Mucosa of descending colon (tissue), 3 donors: ENCODE data around the gene RHOG. TPM values are rescaled to one million over a fixed set of nuclear protein-coding genes. Genes with fewer than 3 reads are reported as not detected.

Experiments used
- ATAC-seq: fragments of 200-7000 bp; cut with Tn5 transposase; one replicate; pipeline ENCODE4 v1.9.1; 2020; ENCODE audit warnings: mild to moderate bottlenecking, moderate library complexity
- DNase-seq, 3 donors: peaks; one replicate each; pipeline ENCODE4 v3.0.0-alpha.2; 2020
- H3K36me3 ChIP-seq: fragments of 200-600 bp; one replicate; pipeline ENCODE4 v1.8.0; 2021; ENCODE audit warnings: low read depth, mild to moderate bottlenecking
- H3K4me1 ChIP-seq: fragments of 200-600 bp; one replicate; pipeline ENCODE4 v1.8.0; 2021; ENCODE audit warnings: low read depth, mild to moderate bottlenecking
- H3K4me3 ChIP-seq: fragments of 200-600 bp; one replicate; pipeline ENCODE4 v1.8.0; 2021; ENCODE audit warnings: mild to moderate bottlenecking
- H3K9me3 ChIP-seq: fragments of 200-600 bp; one replicate; pipeline ENCODE4 v1.8.0; 2021; ENCODE audit warnings: mild to moderate bottlenecking
- intact Hi-C, 2 donors: fragments of 100-400 bp; cut with DNase I in 1 of 2; cut with micrococcal nuclease in 1 of 2; formaldehyde crosslinking; loops; one replicate each; pipeline versions ENCODE4 v1.11.0 to v1.11.1; 2022; cut with DNase I, micrococcal nuclease
- total RNA-seq, 3 donors: library from RNA; stranded (reverse); fragmentation: NEBNext Ultra II Directional in 2 of 3; extraction: Animal tissue kit (Norgen Biotek cat#: 25700) in 2 of 3; gene quantifications; one replicate each; pipeline versions ENCODE4 v1.2.1 to v1.2.4, GENCODE V29; 2021 to 2023
- TF ChIP-seq, protein P1 (sequence below): fragments of 200-600 bp; IDR thresholded peaks from one replicate; pipeline ENCODE4 v1.8.0; 2022; ENCODE audit warnings: antibody characterized with exemption, mild to moderate bottlenecking
- donor health status: DM: no; HTN: no; CAD: no; lungs with moderate emphysema.
- donor health status: DM: no; HTN: no; CAD: no.
- donor health status: DM: no; HTN: yes; CAD: no.

Gene RHOG
- total RNA-seq, 3 donors from 2014 or later: 62.7 to 77.2 (median 74.1) TPM

DNA sequence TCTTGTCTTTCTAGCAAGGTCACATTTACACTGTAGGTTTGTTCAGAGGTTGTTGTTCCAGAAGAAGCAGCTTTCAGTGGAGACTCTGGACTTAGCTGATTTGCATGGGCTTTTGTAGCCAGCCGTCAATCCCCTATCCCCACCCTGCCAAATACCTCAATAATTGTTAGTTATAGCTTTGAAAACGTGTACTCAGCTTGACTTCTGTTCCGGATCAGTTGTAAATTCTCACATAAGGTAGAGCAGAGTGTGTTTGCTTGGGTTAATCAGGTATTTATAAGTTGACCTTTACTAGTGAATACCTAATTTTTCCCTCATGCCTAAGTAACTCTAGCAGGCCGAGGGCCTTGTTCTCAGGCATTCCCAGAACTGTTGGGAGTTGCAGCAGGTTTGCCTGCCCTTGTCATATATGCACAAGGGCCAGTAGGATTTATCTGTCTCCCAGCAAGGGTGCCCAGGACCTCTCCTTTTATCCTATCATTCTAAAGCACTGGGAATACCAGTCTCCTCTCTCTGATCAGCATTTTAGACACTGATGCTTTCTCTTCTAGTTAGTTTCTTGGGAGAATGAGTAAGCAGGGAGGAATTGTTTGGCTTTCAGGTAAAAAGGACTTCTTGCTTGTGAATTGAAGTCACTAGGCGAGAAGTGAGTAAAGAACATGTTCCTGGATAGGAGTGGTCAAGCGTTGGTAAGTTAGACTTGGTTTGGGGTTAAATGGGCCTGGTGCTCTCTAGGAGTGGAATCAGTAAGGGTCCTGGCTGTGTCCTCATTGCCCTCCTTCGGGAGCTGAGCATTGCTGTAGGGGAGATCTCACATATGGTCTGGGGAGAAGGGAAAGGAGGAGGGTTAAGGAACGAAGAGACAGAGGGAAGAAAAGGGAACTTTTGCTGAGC, 36.9 kb upstream of the RHOG start:
- intact Hi-C loops: no loop called here
- ATAC-seq: peak; percentile 54
- DNase-seq: no peak
- Histone ChIP-seq H3K36me3 (no peaks in the 10 kb centered on the region), H3K9me3 (no peaks in the 10 kb centered on the region), H3K4me3 (no peak overlapping the region), H3K4me1 (peaks cover 36% of the 10 kb centered on the region)
- TF ChIP-seq, protein P1, sequence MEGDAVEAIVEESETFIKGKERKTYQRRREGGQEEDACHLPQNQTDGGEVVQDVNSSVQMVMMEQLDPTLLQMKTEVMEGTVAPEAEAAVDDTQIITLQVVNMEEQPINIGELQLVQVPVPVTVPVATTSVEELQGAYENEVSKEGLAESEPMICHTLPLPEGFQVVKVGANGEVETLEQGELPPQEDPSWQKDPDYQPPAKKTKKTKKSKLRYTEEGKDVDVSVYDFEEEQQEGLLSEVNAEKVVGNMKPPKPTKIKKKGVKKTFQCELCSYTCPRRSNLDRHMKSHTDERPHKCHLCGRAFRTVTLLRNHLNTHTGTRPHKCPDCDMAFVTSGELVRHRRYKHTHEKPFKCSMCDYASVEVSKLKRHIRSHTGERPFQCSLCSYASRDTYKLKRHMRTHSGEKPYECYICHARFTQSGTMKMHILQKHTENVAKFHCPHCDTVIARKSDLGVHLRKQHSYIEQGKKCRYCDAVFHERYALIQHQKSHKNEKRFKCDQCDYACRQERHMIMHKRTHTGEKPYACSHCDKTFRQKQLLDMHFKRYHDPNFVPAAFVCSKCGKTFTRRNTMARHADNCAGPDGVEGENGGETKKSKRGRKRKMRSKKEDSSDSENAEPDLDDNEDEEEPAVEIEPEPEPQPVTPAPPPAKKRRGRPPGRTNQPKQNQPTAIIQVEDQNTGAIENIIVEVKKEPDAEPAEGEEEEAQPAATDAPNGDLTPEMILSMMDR: no peak

DNA sequence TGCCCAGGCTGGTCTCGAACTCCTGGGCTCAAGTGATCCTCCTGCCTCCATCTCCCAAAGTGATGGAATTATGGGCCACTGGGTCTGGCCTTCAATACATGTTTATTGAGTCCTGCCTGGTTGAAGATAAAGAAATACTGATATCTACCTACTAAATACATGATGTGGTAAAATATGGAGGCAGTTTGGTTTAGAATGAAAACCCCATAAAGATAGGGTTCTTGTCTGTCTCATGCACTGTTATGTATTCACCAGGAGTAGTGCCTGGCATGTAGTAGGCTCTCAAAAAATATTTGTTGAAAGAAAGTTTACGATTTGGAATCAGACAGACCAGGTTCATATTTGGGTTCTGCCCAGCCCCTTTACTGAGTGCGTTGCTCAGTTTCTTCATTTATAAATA, 35.9 kb upstream of the RHOG start:
- DNase-seq: no peak
- TF ChIP-seq, protein P1: no peak
- no peaks in the 10 kb centered on the region for H3K9me3 ChIP-seq
- H3K4me1 ChIP-seq: peaks cover 36% of the 10 kb centered on the region
- intact Hi-C loops: no loop called here
- no peak for ATAC-seq
- H3K4me3 ChIP-seq: no peak overlapping the region
- no peaks in the 10 kb centered on the region for H3K36me3 ChIP-seq

GRCh38 chr11:3873712-3874349, 33.1 kb upstream of the RHOG start:
- TF ChIP-seq, protein P1: no peak
- H3K4me1 ChIP-seq: peaks cover 21% of the 10 kb centered on the region
- H3K36me3 ChIP-seq: no peaks in the 10 kb centered on the region
- ATAC-seq (no peak), DNase-seq (no peak)
- H3K4me3 ChIP-seq: no peak overlapping the region
- intact Hi-C loops: no loop called here
- H3K9me3 ChIP-seq: no peaks in the 10 kb centered on the region

- DNase-seq: no peak
Observed at GRCh38 chr11:3867209-3868091, 26.7 kb upstream of the RHOG start.

DNA sequence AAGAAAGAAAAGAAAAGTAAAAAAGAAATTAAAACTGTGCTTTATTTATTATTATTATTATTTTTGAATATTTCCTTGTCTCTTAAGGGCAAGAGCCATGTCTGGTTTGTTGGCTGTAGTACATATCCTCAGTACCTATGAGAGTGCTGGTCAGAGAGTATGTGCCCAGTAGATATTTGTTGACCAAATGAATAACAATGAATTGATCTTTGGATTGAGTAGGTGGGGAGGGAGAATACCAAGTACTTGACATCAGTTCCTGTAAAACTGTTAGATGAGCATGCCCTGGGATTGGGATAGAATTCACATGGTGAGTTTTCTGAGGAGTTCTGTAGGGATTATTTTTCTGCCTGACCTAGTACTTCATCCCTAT, 26.1 kb upstream of the RHOG start:
- intact Hi-C loops: no loop called here
- H3K36me3 ChIP-seq: no peaks in the 10 kb centered on the region
- H3K4me3 ChIP-seq: no peak overlapping the region
- no peaks in the 10 kb centered on the region for H3K9me3 ChIP-seq
- ATAC-seq (no peak), DNase-seq (no peak)
- TF ChIP-seq, protein P1: no peak
- H3K4me1 ChIP-seq: peaks cover 30% of the 10 kb centered on the region

More at GRCh38 chr11:3867209-3868091, 26.7 kb upstream of the RHOG start:
- Histone ChIP-seq H3K9me3 (no peaks in the 10 kb centered on the region), H3K36me3 (no peaks in the 10 kb centered on the region), H3K4me3 (no peak overlapping the region), H3K4me1 (peaks cover 30% of the 10 kb centered on the region)
- TF ChIP-seq, protein P1: no peak
- peak; percentile 32 for ATAC-seq
- intact Hi-C loops: no loop called here
